ENCODE data around the gene KIF26A. TPM values are rescaled to one million over a fixed set of nuclear protein-coding genes. Genes with fewer than 3 reads are reported as not detected.

The KIF26A gene
- total RNA-seq, 4 donors from 2014 or later: 3.3 to 6.2 (median 4.9) TPM

DNA sequence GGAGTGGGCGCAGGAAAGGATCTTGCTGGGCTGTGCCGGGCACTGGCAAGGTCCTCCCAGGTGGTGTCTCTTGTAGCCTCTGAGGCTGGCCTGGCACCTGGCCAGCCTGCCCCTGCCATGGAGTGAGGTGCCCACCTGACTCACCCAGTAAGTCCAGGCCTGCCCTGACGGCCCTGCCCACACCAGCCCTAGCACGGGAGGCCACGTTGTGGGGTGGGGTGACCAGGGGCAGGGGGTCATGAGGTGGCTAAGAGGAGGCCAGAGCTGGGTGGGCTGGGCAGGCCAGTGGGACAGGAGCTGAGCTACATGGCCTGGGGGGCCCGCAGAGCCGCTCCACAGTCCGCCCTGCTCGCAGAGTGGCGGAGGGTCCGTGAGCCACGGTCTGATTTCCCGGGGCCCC lies 45.4 kb downstream of the KIF26A start:
- Histone ChIP-seq H3K4me3 (replicated peaks in 1 of 3) (no peak overlapping the region), H3K27me3 (no peaks in the 10 kb centered on the region), H3K27ac (no peak overlapping the region), H3K9me3 (no peaks in the 10 kb centered on the region), H3K36me3 (no peaks in the 10 kb centered on the region), H3K4me1 (peaks cover 0 to 8% of the 10 kb centered on the region in 2 donors)
- intact Hi-C loops (cut with DNase I): no loop called here
- TF ChIP-seq, protein P1, sequence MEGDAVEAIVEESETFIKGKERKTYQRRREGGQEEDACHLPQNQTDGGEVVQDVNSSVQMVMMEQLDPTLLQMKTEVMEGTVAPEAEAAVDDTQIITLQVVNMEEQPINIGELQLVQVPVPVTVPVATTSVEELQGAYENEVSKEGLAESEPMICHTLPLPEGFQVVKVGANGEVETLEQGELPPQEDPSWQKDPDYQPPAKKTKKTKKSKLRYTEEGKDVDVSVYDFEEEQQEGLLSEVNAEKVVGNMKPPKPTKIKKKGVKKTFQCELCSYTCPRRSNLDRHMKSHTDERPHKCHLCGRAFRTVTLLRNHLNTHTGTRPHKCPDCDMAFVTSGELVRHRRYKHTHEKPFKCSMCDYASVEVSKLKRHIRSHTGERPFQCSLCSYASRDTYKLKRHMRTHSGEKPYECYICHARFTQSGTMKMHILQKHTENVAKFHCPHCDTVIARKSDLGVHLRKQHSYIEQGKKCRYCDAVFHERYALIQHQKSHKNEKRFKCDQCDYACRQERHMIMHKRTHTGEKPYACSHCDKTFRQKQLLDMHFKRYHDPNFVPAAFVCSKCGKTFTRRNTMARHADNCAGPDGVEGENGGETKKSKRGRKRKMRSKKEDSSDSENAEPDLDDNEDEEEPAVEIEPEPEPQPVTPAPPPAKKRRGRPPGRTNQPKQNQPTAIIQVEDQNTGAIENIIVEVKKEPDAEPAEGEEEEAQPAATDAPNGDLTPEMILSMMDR (IDR thresholded peaks at IDR 0.05): no peak
- no peak for TF ChIP-seq POLR2A (IDR thresholded peaks at IDR 0.05)
- no peak for DNase-seq
- WGBS, 2 donors: 90 to 100% methylated on average over 2 of the region's 13 CpGs

DNA sequence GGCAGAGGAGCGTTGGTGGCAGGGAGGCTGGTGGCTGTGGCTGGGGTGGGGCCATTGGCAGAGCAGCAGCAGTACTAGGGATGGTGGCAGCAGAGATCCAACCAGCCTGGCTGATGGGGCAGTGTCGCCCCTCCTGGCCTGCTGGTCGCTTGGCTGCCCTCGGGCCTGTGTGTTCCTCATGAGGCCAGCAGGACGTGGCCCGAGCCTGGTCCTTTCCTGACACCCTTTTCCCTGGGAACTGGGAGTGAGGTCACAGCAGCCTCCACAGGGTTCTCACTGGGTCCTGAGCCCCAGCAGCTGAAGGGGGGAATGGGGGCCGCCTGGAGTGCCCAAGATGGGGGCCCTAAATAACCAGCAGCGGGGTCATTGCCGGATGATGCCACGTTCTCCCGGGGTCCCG lies 46.1 kb downstream of the KIF26A start:
- DNase-seq: no peak
- Histone ChIP-seq H3K36me3 (no peaks in the 10 kb centered on the region), H3K9me3 (no peaks in the 10 kb centered on the region), H3K4me1 (peaks cover 0 to 8% of the 10 kb centered on the region in 2 donors), H3K27me3 (no peaks in the 10 kb centered on the region), H3K4me3 (replicated peaks in 1 of 3) (no peak overlapping the region), H3K27ac (no peak overlapping the region)
- intact Hi-C loops (cut with DNase I): no loop called here
- TF ChIP-seq, protein P1 (IDR thresholded peaks at IDR 0.05): no peak
- TF ChIP-seq POLR2A (IDR thresholded peaks at IDR 0.05): no peak
- 73 to 78% methylated on average over 4 to 7 of the region's 12 CpGs for WGBS, 2 donors

DNA sequence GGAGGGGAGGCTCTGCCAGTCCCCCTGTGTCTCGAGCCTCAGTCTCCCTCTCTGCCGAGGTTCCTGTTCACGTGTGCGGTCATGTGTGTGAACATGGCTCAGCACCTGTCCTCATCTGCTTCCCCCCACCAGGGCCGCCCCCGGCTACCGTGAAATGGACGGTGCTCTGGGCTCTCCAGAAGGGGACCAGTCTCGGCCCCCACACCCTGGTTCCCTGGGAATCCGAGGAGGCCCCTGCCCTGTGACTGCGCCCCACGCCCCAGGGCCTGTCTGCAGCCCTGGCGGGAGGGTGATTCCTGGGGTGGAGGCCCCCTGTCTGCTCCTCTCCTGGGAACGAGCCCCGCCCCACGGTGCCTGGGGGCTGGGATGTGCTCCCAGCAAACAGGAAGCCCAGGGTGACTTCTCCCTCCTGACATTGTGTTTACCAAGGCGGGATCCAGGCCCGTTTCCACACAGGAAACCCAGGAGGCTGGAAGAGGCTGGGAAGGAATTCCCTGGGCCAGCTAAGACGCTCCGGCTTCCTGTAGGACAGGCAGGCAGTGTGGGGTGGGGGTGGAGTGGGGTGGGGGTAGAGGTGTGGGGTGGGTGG lies 46.6 kb downstream of the KIF26A start:
- no peak for DNase-seq
- no peak for TF ChIP-seq POLR2A (IDR thresholded peaks at IDR 0.05)
- no peak overlapping the region for H3K4me3 ChIP-seq (replicated peaks in 1 of 3)
- H3K9me3 ChIP-seq: no peaks in the 10 kb centered on the region
- peaks cover 0 to 8% of the 10 kb centered on the region in 2 donors for H3K4me1 ChIP-seq
- H3K27me3 ChIP-seq: no peaks in the 10 kb centered on the region
- H3K27ac ChIP-seq: no peak overlapping the region
- intact Hi-C loops (cut with DNase I): no loop called here
- H3K36me3 ChIP-seq: no peaks in the 10 kb centered on the region
- WGBS, 2 donors: 39 to 76% methylated on average over 5 to 16 of the region's 20 CpGs

DNA sequence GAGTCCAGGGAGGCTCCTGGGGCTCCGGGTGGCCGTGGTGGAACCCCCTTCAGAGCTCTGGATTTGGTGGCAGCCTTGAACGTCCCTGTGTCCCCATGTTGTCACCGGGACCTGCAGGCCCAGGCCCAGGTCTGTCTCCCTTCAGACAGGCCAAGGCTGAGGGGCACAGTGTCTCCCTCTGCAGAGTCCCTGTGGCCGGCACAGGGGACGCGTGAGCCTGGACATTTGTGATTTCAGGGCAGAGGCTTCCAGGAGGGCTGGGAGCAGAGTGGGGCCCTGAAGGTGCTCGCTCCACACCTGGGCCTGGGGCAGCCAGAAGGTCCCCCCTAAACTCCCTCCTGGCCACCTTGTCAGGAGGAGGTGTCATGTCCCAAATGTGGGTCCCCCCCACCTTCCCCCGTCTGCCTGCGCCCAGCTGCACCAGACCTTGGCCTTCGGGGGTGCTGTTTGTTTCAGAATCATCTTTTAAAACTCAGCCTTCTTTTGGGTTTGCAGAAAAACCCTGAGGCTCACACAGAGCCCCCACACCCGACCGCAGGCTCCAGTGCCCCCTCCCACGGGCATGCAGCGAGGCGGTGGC lies 47.6 kb downstream of the KIF26A start:
- WGBS, 2 donors: 71 to 75% methylated on average over 9 to 15 of the region's 16 CpGs
- no peaks in the 10 kb centered on the region for H3K27me3 ChIP-seq
- no peak for DNase-seq
- intact Hi-C loops (cut with DNase I): no loop called here
- no peaks in the 10 kb centered on the region for H3K9me3 ChIP-seq
- H3K4me3 ChIP-seq (replicated peaks in 1 of 3): no peak overlapping the region
- H3K27ac ChIP-seq: no peak overlapping the region
- TF ChIP-seq, protein P1 (IDR thresholded peaks at IDR 0.05): no peak
- no peak for TF ChIP-seq POLR2A (IDR thresholded peaks at IDR 0.05)
- peaks cover 0 to 8% of the 10 kb centered on the region in 2 donors for H3K4me1 ChIP-seq
- no peaks in the 10 kb centered on the region for H3K36me3 ChIP-seq

DNA sequence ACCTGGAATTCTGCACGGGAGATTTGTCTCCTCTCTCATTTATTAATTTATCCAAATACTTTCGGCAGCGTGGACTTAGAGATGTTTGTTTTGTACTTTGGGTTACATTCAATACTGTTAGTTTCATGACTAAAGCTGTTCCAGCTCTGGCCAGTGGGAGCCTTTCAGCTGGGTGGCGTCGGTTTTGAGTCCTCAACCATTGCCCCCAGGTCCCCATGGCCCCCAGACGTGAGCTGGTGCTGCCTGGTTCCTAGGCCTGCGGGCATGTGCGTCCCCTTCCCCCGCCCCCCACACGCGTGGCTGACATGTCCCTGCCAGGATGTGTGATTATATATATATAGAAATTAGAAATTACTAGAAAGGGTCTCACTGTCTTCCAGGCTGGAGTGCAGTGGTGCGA lies 48.2 kb downstream of the KIF26A start:
- no peaks in the 10 kb centered on the region for H3K9me3 ChIP-seq
- TF ChIP-seq POLR2A (IDR thresholded peaks at IDR 0.05): no peak
- TF ChIP-seq, protein P1 (IDR thresholded peaks at IDR 0.05): no peak
- no peak for DNase-seq
- H3K27ac ChIP-seq: no peak overlapping the region
- H3K27me3 ChIP-seq: no peaks in the 10 kb centered on the region
- intact Hi-C loops (cut with DNase I): no loop called here
- H3K4me3 ChIP-seq (replicated peaks in 1 of 3): no peak overlapping the region
- H3K4me1 ChIP-seq: peaks cover 0 to 8% of the 10 kb centered on the region in 2 donors
- no peaks in the 10 kb centered on the region for H3K36me3 ChIP-seq
- WGBS, 2 donors: 60 to 70% methylated on average over 11 to 12 of the region's 12 CpGs
